HG03558 (cell line): ENCODE results near the gene MADD.

Source experiments
- ATAC-seq: cut with Tn5 transposase; IDR thresholded peaks from one replicate; pipeline ENCODE4 v1.9.1; 2021; ENCODE audit warnings: moderate number of reproducible peaks; ENCODE audit not compliant: unreplicated experiment; ENCODE audit errors: extremely low read depth

Gene MADD

GRCh38 chr11:47354913-47355282 lies 85.0 kb downstream of the MADD start:
- no peak for ATAC-seq

DNA sequence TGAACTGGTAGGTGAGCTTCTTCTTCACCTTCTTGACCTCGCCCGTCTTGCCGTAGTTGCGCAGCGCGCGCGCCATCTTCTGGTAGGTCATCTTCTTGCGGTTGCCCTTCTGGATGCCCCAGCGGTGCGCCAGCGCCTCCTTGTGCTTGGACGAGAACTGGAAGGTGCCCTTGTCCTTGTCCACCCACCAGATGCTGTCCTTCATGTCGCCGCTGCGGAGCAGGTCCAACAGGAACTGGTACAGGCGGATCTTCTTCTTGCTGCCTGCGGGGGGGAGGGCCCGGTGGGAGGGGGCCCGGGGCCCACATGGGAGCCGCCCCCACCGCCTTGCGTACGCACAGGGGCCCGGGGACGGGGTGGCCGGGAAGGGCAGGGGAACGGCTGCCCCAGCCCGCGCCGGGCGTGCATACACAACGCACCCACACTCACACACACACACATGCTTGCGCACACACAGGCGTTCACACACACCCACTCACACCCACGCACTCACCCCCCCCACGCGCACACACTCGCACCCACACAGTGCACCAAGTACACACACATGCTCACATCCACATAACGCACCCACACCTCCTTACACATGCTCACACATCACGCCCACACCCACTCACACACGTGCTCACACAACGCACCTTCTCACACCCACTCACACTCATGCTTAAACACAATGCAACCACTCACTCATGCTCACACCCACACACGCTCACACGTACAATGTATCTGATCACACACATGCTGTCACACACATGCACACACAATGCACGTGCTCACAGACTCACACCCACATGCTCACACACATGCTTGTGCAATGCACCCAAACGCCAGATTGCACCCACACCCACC lies 85.6 kb downstream of the MADD start:
- ATAC-seq = no peak

DNA sequence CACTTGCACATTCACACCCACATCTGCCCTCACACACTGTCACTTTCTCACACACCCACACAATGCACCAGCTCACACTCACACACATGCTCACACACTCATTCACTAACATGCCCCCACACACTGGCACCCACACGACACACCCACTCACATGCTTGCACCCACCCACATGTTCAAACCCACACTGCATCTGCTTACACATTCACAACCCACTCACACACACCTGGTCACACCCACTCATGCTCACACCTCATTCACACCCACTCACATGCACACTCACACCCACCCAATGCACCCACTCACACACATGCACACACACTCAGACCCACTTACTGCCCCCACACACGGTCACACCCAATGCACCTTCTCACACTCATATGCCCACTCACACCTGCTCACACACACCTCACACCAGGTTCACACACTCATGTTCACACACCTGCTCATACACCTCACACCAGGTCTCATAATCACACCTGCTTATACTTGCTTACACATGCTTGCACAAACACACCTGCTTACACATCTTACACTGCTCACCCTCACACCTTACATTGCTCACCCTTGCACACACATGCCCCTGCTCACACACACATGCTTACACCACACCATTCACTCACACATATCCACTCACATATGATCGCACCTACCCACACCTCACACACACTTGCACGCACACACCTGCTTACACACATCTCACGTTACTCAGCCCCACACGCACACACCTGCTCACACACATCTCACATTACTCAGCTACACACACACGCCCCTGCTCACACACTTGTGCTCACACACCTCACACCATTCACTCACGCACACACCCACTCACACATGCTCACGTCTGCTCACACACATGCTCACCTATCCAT lies 86.4 kb downstream of the MADD start:
- ATAC-seq = no peak

GRCh38 chr11:47356998-47357329 lies 87.0 kb downstream of the MADD start:
- ATAC-seq = no peak

DNA sequence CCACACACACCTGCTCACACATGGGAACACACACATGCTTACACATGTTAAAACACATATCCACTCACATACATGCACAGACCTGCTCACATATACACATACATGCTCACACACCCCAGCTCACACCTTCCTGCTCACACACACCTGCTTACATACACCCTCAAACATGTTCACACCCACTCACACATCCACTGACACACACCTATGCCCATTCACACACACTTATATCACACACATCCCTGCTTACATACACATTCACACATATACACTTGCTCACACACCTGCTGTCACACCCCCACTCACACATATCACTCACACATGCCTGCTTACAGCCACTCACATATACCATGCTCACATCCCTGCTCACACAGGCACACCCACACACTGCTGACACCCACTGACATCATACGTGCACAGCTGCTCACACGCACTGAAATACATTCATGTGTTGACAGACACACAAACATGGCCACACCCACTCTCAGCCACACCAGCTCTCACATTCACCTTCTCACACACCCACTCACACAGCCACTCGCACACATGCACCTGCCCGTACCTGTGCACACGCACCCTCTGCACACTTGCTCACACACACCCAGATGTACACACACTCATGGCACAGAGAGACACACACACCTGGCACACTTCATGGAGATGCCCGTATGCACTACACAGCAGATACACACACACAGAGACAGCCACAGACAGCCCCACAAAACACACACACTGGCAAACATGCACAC lies 88.2 kb downstream of the MADD start:
- ATAC-seq = no peak

- no peak for ATAC-seq
These were observed 88.8 kb downstream of the MADD start for GRCh38 chr11:47358731-47359051.

- ATAC-seq = no peak
These were observed 89.2 kb downstream of the MADD start for GRCh38 chr11:47359162-47359561.

DNA sequence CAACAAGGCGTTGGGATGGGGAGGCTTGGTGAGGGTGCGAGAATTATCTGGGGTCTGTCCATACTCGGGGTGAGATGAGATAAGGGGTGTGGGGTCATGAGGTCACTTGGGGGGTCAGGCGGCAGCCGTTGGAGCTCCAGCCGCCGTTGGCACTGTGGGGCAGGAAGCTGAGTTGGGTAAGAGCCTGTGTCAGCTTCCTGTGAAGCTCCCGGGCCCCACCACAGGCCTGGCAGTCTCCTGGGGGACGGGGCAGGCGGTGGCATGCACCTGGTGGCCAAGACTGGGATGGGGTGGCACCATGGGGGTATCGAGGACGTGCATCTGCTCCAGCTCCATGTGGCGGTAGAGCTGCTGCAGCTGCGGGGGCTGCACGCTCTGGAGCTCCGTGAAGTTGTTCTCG lies 89.7 kb downstream of the MADD start:
- no peak for ATAC-seq

DNA sequence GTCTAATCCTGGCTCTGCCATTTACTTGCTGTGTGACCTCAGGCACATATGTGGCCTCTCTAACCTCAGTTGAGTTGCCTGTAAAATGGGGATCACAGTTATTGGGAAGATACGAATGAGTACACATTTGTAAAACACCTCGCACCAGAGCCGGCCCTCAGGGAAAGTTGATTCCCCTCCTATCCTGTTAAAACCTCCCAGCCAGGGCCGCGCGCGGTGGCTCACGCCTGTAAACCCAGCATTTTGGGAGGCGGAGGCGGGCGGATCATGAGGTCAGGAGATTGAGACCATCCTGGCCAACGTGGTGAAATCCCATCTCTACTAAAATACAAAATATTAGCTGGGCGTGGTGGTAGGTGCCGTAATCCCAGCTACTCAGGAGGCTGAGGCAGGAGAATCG lies 90.4 kb downstream of the MADD start:
- no peak for ATAC-seq

- no peak for ATAC-seq
These were observed 91.5 kb downstream of the MADD start for GRCh38 chr11:47361419-47361818.

DNA sequence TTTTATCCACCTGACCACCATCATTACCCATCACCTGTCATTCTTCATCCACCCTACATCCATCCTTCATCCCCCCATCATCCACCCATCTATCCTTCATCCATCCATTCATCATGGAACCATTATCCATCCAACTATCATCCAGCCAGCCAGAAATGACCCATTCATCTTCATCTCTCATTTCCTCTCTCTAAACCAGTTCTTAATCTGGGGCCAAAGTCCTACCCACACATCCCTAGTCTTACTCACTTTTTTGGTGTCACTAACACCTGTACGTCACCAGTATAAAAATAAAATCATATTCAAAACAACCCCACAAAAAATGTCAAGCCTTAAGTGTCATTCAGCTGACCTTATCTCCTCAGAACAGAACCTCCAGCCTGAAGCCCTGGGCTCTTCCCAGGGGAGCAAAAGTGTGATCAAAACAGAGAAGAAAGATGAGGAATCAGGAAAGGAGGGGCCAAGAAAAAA lies 96.1 kb downstream of the MADD start:
- ATAC-seq = no peak

GRCh38 chr11:47369676-47370075 lies 99.7 kb downstream of the MADD start:
- no peak for ATAC-seq

DNA sequence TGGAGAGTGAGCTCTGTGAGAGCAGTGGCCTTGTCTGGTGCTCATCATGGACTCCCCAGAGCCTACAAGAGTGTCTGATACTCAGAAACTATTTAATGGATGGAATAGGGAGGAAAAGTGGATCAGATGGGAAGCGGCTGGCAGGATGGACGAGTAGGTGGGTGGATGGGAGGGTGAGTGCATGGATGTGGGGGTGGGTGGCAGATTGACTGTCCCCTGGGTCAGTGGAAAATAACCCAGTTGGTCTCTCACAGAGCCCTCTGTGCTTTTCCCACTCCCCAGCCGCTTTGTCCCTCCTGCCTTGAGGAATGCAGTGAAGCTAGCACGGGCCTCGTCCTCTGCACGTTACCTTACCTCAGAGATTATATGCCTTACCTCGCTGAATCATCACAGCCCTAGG lies 102.5 kb downstream of the MADD start:
- no peak for ATAC-seq

DNA sequence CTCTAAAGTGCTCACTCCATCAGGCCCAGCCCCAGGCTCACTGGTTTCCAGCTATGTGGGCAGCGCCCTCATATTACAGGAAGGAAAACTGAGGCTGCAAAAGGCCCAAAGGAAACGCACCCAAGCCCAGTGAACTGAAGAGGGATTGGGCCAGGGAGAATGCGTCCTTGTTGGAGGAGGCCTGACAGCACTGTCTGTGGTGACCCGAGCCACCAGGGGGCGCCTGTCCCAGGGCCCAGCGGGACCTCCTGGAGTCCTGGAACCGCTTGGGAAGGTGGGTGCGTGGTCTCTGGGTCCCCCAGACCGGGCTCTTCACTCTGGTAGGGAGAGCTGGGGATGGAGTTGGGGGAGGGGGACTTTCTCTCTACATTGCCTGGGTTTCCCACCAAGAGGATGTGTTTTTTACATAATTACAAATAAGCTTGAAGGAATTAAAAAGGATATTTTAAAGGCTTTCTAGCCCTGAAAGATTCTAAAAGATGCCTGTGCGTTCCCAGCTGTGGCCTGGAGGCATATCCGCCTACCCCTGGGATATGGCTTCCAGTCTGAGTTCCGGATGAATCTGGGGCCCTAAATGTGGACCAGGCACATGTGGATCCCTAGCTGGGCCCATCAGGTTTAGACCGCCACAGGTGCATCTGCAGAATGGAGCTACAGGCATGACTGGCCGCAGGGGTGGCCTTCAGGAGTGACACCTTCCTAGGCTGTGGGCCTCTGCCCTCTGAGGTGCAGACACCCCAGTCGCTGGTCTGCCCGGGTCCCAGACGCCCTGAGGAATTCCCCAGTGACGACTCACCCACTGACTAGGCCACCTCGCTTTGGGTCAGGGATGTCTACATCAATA lies 104.2 kb downstream of the MADD start:
- no peak for ATAC-seq

DNA sequence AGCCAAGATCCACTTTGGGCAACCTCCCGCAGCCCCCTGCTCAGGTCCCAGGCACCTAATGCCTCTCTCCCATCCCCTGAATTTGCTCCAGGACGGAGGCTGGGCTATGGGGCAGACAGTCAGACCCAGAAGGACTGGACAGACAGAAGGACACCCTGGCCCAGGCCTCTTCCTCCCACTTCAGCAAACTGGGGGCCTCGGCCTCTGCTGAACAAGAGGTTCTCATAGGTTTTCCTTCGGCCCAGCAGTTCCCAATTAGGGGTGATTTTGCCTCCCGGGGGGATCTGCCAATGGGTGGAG lies 104.7 kb downstream of the MADD start:
- ATAC-seq = no peak

DNA sequence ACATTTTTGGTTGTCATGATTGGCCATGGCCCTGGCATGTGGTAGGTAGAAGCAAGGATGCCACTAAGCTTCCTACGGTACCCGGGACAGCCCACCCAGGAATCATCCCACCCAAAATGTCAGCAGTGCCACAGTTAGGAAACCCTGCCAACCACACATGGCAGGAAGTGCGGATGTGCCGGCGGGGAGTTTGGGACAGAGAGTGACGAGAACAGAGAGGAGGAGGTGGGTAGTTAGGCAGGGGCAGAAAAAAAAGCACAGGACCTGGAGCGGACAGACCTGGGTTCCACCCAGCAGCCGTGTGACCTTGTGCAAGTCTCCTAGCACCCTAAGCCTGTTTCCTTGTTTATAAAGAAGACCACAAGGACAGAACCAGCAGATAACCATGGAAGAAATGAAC lies 105.1 kb downstream of the MADD start:
- no peak for ATAC-seq

- no peak for ATAC-seq
These were observed 105.7 kb downstream of the MADD start for GRCh38 chr11:47375546-47376085.

GRCh38 chr11:47376107-47376524 lies 106.2 kb downstream of the MADD start:
- no peak for ATAC-seq

DNA sequence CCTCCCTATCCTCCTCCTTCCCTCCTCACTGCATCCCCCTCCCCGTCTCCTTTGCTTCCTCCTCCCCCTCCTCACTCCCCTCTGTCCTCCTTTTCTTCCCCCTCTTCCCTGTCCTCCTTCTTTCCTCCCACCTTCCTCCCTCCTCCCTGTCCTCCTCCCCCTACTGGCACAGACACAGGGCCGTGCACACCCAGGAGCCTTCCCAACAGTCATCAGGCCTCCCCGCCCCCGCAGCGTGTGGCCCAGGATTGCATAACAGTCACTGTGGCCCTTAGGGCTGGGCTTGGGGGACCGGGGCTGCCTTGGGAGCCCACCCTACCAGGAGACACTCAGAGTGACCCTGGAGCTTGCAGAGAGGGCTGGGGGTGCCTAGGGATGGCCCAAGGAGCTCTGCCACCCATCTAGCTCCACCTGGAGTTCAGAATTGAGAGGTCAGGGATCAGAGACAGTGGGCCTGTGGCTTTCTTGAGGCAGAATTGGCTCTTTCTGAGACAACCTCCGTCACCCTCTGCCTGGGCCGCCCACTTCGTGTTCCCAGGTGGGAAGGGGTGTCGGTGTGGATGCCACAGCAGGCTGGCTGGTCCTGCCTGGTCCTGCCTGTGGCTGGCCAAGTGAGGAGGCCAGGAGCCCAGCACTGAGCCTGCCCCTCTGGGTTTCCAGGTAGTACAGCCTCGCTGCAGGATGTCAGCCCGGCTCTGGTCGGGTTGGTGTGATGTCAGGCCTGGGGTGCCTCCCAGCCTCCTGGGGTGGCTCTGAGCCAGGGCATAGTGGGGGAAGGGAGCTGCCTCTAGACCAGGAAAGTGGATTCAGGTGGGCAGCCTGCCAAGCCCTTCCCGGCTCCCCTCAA lies 106.8 kb downstream of the MADD start:
- ATAC-seq = no peak
